ENCODE data around the gene DOCK3. TPM values are rescaled to one million over a fixed set of nuclear protein-coding genes. Genes with fewer than 3 reads are reported as not detected.

Gene DOCK3
- 1.9 and 2.2 TPM in 2 replicates for total RNA-seq (2014; rRNA removed; shearing (Covaris generic))
- polyA plus RNA-seq (2014; cell fraction: nucleus; rRNA removed): 2.4 and 3.4 TPM in 2 replicates

- peak; percentile 36 for DNase-seq (ENCODE audit: extremely low read depth, low read depth)
These were observed at the start of gene DOCK3 for GRCh38 chr3:50674349-50675178. Gene DOCK3, plus strand, starts transcription at chr3:50674927. Its CDS starts 337 bp downstream, at chr3:50675264.

GRCh38 chr3:50625231-50626182 lies 49.2 kb upstream of the DOCK3 start:
- no peak for DNase-seq (ENCODE audit: extremely low read depth, low read depth)

GRCh38 chr3:50626401-50626800 lies 48.3 kb upstream of the DOCK3 start:
- no peak for DNase-seq (ENCODE audit: extremely low read depth, low read depth)

- DNase-seq (ENCODE audit: extremely low read depth, low read depth): peak; percentile 36
These were observed 47.2 kb upstream of the DOCK3 start for GRCh38 chr3:50627407-50628051.

GRCh38 chr3:50628601-50629000 lies 46.1 kb upstream of the DOCK3 start:
- no peak for DNase-seq (ENCODE audit: extremely low read depth, low read depth)

GRCh38 chr3:50630394-50630793 lies 44.3 kb upstream of the DOCK3 start:
- no peak for DNase-seq (ENCODE audit: extremely low read depth, low read depth)

GRCh38 chr3:50630877-50631276 lies 43.9 kb upstream of the DOCK3 start:
- DNase-seq (ENCODE audit: extremely low read depth, low read depth): no peak

- DNase-seq (ENCODE audit: extremely low read depth, low read depth): no peak
These were observed 42.3 kb upstream of the DOCK3 start for GRCh38 chr3:50632450-50632849.

- no peak for DNase-seq (ENCODE audit: extremely low read depth, low read depth)
These were observed 41.4 kb upstream of the DOCK3 start for GRCh38 chr3:50633230-50633790.

GRCh38 chr3:50635066-50635465 lies 39.7 kb upstream of the DOCK3 start:
- DNase-seq (ENCODE audit: extremely low read depth, low read depth): no peak

GRCh38 chr3:50637011-50637410 lies 37.7 kb upstream of the DOCK3 start:
- no peak for DNase-seq (ENCODE audit: extremely low read depth, low read depth)

- no peak for DNase-seq (ENCODE audit: extremely low read depth, low read depth)
These were observed 36.8 kb upstream of the DOCK3 start for GRCh38 chr3:50637945-50638344.

GRCh38 chr3:50639055-50639494 lies 35.7 kb upstream of the DOCK3 start:
- DNase-seq (ENCODE audit: extremely low read depth, low read depth): no peak

GRCh38 chr3:50642382-50642781 lies 32.3 kb upstream of the DOCK3 start:
- DNase-seq (ENCODE audit: extremely low read depth, low read depth): no peak

GRCh38 chr3:50644561-50644960 lies 30.2 kb upstream of the DOCK3 start:
- no peak for DNase-seq (ENCODE audit: extremely low read depth, low read depth)

- DNase-seq (ENCODE audit: extremely low read depth, low read depth): no peak
These were observed 29.3 kb upstream of the DOCK3 start for GRCh38 chr3:50645378-50645777.

- DNase-seq (ENCODE audit: extremely low read depth, low read depth): no peak
These were observed 26.4 kb upstream of the DOCK3 start for GRCh38 chr3:50648313-50648712.

GRCh38 chr3:50648944-50649343 lies 25.8 kb upstream of the DOCK3 start:
- DNase-seq (ENCODE audit: extremely low read depth, low read depth): no peak

GRCh38 chr3:50649451-50649931 lies 25.2 kb upstream of the DOCK3 start:
- DNase-seq (ENCODE audit: extremely low read depth, low read depth): no peak

- no peak for DNase-seq (ENCODE audit: extremely low read depth, low read depth)
These were observed 24.7 kb upstream of the DOCK3 start for GRCh38 chr3:50650018-50650417.
